Measurements from ENCODE around the gene DDX59.
A peak's percentile ranks its signal among the peaks of the same experiment; 100 is the strongest.

The DDX59 gene

GRCh38 chr1:200625381-200625824 lies 44.3 kb downstream of the DDX59 start:
- Histone ChIP-seq H3K27ac (ENCODE audit: extremely low read depth, low read depth, low read length) (no peak overlapping the region), H3K4me3 (ENCODE audit: low read depth, low read length) (no peak overlapping the region), H3K4me1 (ENCODE audit: control insufficient read depth, insufficient read depth, low read length) (no peaks in the 10 kb centered on the region), H3K36me3 (ENCODE audit: control insufficient read depth in 2 of 2, insufficient read depth in 1 of 2, low read length in 2 of 2) (no peaks in the 10 kb centered on the region), H3K9me3 (ENCODE audit: control insufficient read depth, insufficient read depth, low read depth, low read length) (no peaks in the 10 kb centered on the region)
- ChIA-PET POLR2A (no interaction called here), CTCF (interaction anchor here (0.7 to 0.8 kb wide), 3 partner anchors 65 to 379 kb away, joined by 3 to 9 read pairs (median 3); no protein-coding TSS in a partner anchor)
- no peak for TF ChIP-seq ZNF610 (tag by site-specific recombination; IDR thresholded peaks at IDR 0.05; ENCODE audit: borderline replicate concordance)
- TF ChIP-seq PRDM10 (tag by site-specific recombination; IDR thresholded peaks at IDR 0.05) = peak; percentile 29; the same call in 1 of the 2 replicates

- Histone ChIP-seq H3K4me1 (ENCODE audit: control insufficient read depth, insufficient read depth, low read length) (no peaks in the 10 kb centered on the region), H3K4me3 (ENCODE audit: low read depth, low read length) (no peak overlapping the region), H3K9me3 (ENCODE audit: control insufficient read depth, insufficient read depth, low read depth, low read length) (no peaks in the 10 kb centered on the region), H3K36me3 (ENCODE audit: control insufficient read depth in 2 of 2, insufficient read depth in 1 of 2, low read length in 2 of 2) (no peaks in the 10 kb centered on the region), H3K27ac (ENCODE audit: extremely low read depth, low read depth, low read length) (no peak overlapping the region)
- ChIA-PET CTCF (interaction anchor here (0.5 to 0.8 kb wide), 6 partner anchors 41 to 380 kb away, joined by 3 to 9 read pairs (median 3); no protein-coding TSS in a partner anchor), POLR2A (no interaction called here)
- TF ChIP-seq ZNF561 (tag by site-specific recombination; IDR thresholded peaks at IDR 0.05; ENCODE audit: borderline replicate concordance) = no peak
- no peak for TF ChIP-seq SP3 (tag by site-specific recombination; IDR thresholded peaks at IDR 0.05)
- no peak for TF ChIP-seq ZNF19 (tag by site-specific recombination; IDR thresholded peaks at IDR 0.05; ENCODE audit: low read depth)
- TF ChIP-seq SP2 (tag by site-specific recombination; IDR thresholded peaks at IDR 0.05) = no peak
Measured at GRCh38 chr1:200624679-200625335, 44.9 kb downstream of the DDX59 start.

GRCh38 chr1:200620273-200621131 lies 49.2 kb downstream of the DDX59 start, which contains the start of gene KIF14:
KIF14 (minus strand) TSS chr1:200620751; CDS start chr1:200618723, 2,028 bp downstream.
- Histone ChIP-seq H3K4me1 (ENCODE audit: control insufficient read depth, insufficient read depth, low read length) (no peaks in the 10 kb centered on the region), H3K27ac (ENCODE audit: extremely low read depth, low read depth, low read length) (peak within 1 kb of the TSS; percentile 19; the same call in 1 of the 2 replicates), H3K36me3 (ENCODE audit: control insufficient read depth in 2 of 2, insufficient read depth in 1 of 2, low read length in 2 of 2) (peaks cover 8 to 24% of the 10 kb centered on the region in 2 experiments), H3K9me3 (ENCODE audit: control insufficient read depth, insufficient read depth, low read depth, low read length) (no peaks in the 10 kb centered on the region), H3K4me3 (ENCODE audit: low read depth, low read length) (peak within 1 kb of the TSS; percentile 94)
- ChIA-PET POLR2A (interaction anchor here (1.0 to 2.0 kb wide), 2 partner anchors 49 to 56 kb away, joined by 3 to 10 read pairs; partner anchors contain the start of gene DDX59), CTCF (interaction anchor here (0.7 to 3.4 kb wide), 12 partner anchors 10 to 514 kb away, joined by 3 to 48 read pairs (median 7); partner anchors contain the start of gene DDX59)
- TF ChIP-seq ZBTB20 (tag by site-specific recombination; IDR thresholded peaks at IDR 0.05) = peak; percentile 58; the same call in 1 of the 2 replicates
- TF ChIP-seq ZNF391 (tag by site-specific recombination; IDR thresholded peaks at IDR 0.05; ENCODE audit: borderline replicate concordance, low read depth) = peak; percentile 63; the same call in 1 of the 2 replicates
- TF ChIP-seq ZIC2 (tag by site-specific recombination; IDR thresholded peaks at IDR 0.05) = peak; percentile 46
- TF ChIP-seq ZFP41 (tag by site-specific recombination; IDR thresholded peaks at IDR 0.05; ENCODE audit: borderline replicate concordance) = no peak
- peak; percentile 83 for TF ChIP-seq KLF8 (tag by site-specific recombination; IDR thresholded peaks at IDR 0.05)
- TF ChIP-seq PATZ1 (tag by site-specific recombination; IDR thresholded peaks at IDR 0.05) = peak; percentile 92
- 0 out of 2 replicates have a peak, but pooled peaks have one; percentile 55 for TF ChIP-seq KLF17 (tag by site-specific recombination; IDR thresholded peaks at IDR 0.05)
- TF ChIP-seq ZNF423 (tag by site-specific recombination; IDR thresholded peaks at IDR 0.05) = peak; percentile 82; the same call in 1 of the 2 replicates
- TF ChIP-seq ZNF692 (tag by site-specific recombination; IDR thresholded peaks at IDR 0.05) = peak; percentile 85
- TF ChIP-seq SP3 (tag by site-specific recombination; IDR thresholded peaks at IDR 0.05) = peak; percentile 89
- TF ChIP-seq ZNF747 (tag by site-specific recombination; IDR thresholded peaks at IDR 0.05) = no peak
- TF ChIP-seq ZNF155 (tag by site-specific recombination; IDR thresholded peaks at IDR 0.05) = no peak
- TF ChIP-seq ZNF302 (tag by site-specific recombination; IDR thresholded peaks at IDR 0.05; ENCODE audit: low read depth) = no peak
